GM21786 (cell line): ENCODE results near the gene ZNF469.

Source experiments
- ATAC-seq: cut with Tn5 transposase; IDR thresholded peaks from one replicate; pipeline ENCODE4 v1.9.1; 2021; ENCODE audit not compliant: unreplicated experiment

Gene ZNF469

DNA sequence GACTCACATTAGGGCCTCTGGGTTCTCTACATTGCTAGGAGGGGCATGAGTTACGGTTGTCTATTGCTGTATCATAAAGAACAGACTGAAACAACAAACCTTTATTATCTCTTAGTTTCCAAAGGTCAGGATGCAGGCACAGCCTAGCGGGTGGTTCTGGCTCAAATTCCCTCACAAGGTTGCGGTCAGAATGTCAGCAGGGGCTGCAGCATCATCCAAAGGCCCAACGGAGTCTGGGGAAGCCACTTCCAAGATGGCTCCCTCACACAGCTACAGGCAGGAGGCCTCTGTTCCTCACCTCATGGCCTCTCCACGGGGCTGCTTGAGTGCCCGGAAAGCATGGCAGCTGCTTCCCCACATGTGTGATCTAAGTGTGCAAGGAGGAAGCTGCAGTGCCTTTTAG, 40.7 kb downstream of the ZNF469 start:
- ATAC-seq: no peak

DNA sequence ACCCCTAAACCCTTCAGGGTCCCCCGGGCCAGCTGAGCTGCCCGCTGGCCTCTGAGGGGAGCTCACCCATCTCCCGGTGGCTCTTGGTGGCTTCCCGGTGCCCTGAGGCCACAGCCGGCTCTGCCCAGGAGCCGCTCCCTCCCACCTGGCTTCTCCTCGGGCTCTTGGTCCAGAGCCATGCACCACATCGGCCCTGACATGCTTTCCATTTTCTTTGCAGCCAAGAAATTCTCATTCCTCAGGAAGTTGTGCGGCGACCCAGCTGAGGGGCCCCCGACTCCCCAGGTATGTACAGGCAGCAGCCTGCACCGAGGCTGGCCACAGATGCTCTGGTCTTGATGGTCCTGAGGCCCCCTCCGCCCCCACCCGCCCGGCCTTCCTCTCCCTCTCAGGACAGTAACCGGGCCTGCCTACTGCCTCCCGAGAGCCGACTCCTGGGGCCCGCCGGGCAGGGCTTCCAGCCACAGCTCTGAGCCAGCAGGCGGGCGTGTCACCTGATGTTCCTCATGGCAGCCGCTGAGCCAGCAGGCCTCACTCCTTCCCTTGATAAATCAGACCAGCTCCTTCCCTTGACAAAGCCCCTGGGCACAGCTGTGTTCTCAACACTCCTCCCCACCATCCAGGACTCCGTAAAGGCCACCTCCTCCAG, 42.0 kb downstream of the ZNF469 start:
- no peak for ATAC-seq

DNA sequence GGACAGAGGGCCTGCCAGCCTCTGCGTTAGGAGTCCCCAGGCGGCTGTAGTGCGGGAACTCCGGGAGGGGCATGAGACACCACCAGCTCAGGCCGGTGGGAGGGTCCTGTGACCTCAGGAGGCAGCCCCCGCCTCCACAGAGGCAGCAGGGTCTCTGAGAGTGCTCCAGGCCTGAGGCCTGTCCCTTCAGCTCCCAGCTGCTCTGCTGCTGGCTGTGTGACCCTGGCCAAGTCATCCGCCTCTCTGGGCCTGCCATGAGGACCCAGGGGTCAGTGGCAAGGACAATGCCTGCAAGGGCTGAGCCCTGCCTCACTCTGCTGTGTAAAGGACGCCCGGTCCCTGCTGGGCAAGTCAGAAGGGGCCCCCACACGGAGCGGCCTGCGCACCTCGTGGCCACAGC, 43.3 kb downstream of the ZNF469 start:
- no peak for ATAC-seq

DNA sequence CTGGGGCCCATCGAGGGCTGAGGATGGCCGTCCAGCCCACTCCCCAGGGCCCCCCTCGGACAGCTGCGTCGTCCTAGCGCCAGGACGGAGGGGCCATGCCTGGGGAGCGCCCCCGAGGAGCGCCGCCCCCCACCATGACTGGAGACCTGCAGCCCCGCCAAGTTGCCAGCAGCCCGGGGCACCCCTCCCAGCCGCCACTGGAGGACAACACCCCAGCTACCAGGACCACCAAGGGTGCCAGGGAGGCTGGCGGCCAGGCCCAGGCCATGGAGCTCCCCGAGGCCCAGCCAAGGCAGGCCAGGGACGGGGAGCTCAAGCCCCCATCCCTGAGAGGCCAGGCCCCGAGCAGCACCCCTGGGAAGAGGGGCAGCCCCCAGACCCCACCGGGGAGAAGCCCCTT, 44.6 kb downstream of the ZNF469 start:
- ATAC-seq: no peak

DNA sequence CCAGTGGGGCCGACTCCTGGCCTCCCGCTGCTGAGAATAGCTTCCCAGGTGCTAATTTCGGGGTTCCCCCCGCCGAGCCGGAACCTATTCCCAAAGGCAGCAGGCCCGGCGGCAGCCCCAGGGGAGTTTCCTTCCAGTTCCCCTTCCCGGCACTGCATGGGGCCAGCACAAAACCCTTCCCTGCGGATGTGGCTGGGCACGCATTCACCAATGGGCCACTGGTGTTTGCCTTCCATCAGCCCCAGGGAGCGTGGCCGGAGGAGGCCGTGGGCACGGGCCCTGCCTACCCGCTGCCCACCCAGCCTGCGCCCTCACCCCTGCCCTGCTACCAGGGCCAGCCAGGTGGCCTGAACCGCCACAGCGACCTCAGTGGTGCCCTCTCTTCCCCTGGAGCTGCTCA, 45.4 kb downstream of the ZNF469 start:
- no peak for ATAC-seq

DNA sequence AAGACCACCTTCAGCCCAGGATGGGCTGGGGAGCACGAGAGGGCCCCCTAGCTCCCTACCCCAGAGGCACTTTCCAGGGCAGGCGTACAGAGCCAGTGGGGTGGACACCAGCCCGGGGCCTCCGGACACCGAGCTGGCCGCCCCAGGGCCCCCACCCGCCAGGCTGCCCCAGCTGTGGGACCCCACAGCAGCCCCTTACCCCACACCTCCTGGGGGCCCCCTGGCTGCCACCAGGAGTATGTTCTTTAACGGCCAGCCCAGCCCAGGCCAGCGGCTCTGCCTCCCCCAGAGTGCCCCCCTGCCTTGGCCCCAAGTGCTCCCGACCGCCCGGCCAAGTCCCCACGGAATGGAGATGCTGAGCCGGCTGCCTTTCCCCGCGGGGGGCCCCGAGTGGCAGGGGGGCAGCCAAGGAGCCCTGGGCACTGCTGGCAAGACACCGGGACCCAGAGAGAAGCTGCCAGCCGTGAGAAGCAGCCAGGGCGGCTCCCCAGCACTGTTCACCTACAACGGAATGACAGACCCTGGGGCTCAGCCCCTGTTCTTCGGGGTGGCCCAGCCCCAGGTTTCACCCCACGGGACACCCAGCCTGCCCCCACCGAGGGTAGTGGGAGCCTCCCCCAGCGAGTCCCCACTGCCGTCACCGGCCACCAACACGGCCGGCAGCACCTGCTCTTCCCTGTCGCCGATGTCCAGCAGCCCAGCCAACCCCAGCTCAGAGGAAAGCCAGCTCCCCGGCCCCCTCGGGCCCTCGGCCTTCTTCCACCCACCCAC, 46.0 kb downstream of the ZNF469 start:
- ATAC-seq: no peak

- ATAC-seq: no peak
These were observed 46.8 kb downstream of the ZNF469 start for GRCh38 chr16:88429387-88430184.

- ATAC-seq: no peak
These were observed 47.4 kb downstream of the ZNF469 start for GRCh38 chr16:88430185-88430523.

- peak; percentile 58 for ATAC-seq
These were observed 48.0 kb downstream of the ZNF469 start for GRCh38 chr16:88430524-88431446.

- ATAC-seq: no peak
These were observed 48.9 kb downstream of the ZNF469 start for GRCh38 chr16:88431651-88432050.

DNA sequence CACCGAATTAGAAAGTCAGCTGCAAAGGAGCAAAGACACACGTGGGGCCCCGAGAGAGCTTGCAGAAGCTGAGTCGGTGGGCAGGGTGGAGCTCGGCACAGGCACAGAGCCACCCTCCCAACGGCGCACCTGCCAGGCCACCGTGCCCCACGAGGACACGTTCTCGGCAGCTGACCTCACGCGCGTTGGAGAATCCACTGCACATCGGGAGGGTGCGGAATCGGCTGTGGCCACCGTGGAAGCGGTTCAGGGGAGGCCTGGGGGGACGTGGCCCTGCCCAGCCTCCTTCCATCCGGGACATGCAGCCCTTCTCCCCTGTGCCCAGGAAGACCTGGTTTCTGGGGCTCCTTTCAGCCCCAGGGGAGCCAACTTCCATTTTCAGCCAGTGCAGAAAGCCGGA, 49.4 kb downstream of the ZNF469 start:
- ATAC-seq: no peak
